ENCODE data around the gene NDUFAF2. TPM values are rescaled to one million over a fixed set of nuclear protein-coding genes. Genes with fewer than 3 reads are reported as not detected.

The NDUFAF2 gene
- total and polyA plus RNA-seq, 2 of the 8 experiments (the other 6 are each of a cell fraction or from before 2014, with no cell fraction given) = 10.7 to 46.5 TPM

GRCh38 chr5:60959156-60959555 lies 14.2 kb downstream of the NDUFAF2 start:
- H2BK12ac ChIP-seq (ENCODE audit: low read depth, low read length) = no peak overlapping the region
- no peak overlapping the region for H3K4ac ChIP-seq (replicated peaks; ENCODE audit: insufficient read length, low read depth, low read length)
- H4K20me1 ChIP-seq (replicated peaks in 1 of 2; ENCODE audit: control insufficient read depth in 1 of 2, insufficient read depth in 2 of 2, low read length in 2 of 2) = no peaks in the 10 kb centered on the region
- no peak overlapping the region for H4K8ac ChIP-seq (ENCODE audit: extremely low read depth, insufficient read depth, low read length)
- no peak overlapping the region for H3K27ac ChIP-seq (ENCODE audit: low read depth, low read length)
- H2AFZ ChIP-seq (ENCODE audit: low read length) = no peak overlapping the region
- H3K4me1 ChIP-seq (replicated peaks in 1 of 4; ENCODE audit: control insufficient read depth in 3 of 4, insufficient read depth in 4 of 4, low read length in 3 of 4) = no peaks in the 10 kb centered on the region
- H3K36me3 ChIP-seq (ENCODE audit: control insufficient read depth in 2 of 4, insufficient read depth in 4 of 4, low read length in 3 of 4) = no peaks in the 10 kb centered on the region
- FAIRE-seq (no peak), DNase-seq (ENCODE audit: low read depth in 1 of 2, low spot score in 2 of 2) (no peak)
- H3K23me2 ChIP-seq (ENCODE audit: low read depth, low read length) = no peaks in the 10 kb centered on the region
- H2AK5ac ChIP-seq (ENCODE audit: low read depth, low read length) = no peak overlapping the region
- no peak overlapping the region for H2BK15ac ChIP-seq (ENCODE audit: low read length)
- no peak overlapping the region for H2BK120ac ChIP-seq (replicated peaks; ENCODE audit: low read depth, low read length)
- H3K79me2 ChIP-seq (ENCODE audit: control insufficient read depth in 1 of 2, insufficient read depth in 2 of 2, low read length in 2 of 2) = peaks cover 0 to 18% of the 10 kb centered on the region in 2 experiments; a peak in 3 of 4 replicates
- TF ChIP-seq MAX (IDR thresholded peaks at IDR 0.05) (no peak), TEAD4 (IDR thresholded peaks at IDR 0.05; ENCODE audit: low read depth, low read length) (no peak), MAFK (IDR thresholded peaks at IDR 0.05; ENCODE audit: low read depth, low read length) (no peak), CREB1 (IDR thresholded peaks at IDR 0.05) (no peak), SUZ12 (IDR thresholded peaks at IDR 0.05; ENCODE audit: low read length) (no peak), KDM4A (IDR thresholded peaks at IDR 0.05; ENCODE audit: low read depth, low read length, severe bottlenecking) (no peak), NRF1 (IDR thresholded peaks at IDR 0.05; ENCODE audit: low read depth, low read length) (no peak), NANOG (IDR thresholded peaks at IDR 0.05; ENCODE audit: insufficient read depth, low read depth, low read length, poor library complexity, severe bottlenecking) (no peak), POLR2AphosphoS5 (IDR thresholded peaks at IDR 0.05; ENCODE audit: low read depth, low read length) (no peak), SIN3A (conservative IDR thresholded peaks at IDR 0.05 in 1 of 2, IDR thresholded peaks at IDR 0.05 in 1 of 2; ENCODE audit: low read depth in 1 of 2, low read length in 2 of 2) (no peak), KDM5A (IDR thresholded peaks at IDR 0.05; ENCODE audit: low read length) (no peak), SP1 (IDR thresholded peaks at IDR 0.05; ENCODE audit: low read depth, low read length) (no peak), TBP (IDR thresholded peaks at IDR 0.05; ENCODE audit: low read depth, low read length) (no peak)
- TF ChIP-seq, protein P1, sequence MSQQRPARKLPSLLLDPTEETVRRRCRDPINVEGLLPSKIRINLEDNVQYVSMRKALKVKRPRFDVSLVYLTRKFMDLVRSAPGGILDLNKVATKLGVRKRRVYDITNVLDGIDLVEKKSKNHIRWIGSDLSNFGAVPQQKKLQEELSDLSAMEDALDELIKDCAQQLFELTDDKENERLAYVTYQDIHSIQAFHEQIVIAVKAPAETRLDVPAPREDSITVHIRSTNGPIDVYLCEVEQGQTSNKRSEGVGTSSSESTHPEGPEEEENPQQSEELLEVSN (IDR thresholded peaks at IDR 0.05) = no peak
- H3K79me1 ChIP-seq (ENCODE audit: low read depth, low read length) = no peaks in the 10 kb centered on the region
- H3K18ac ChIP-seq (ENCODE audit: extremely low read depth, low read length) = no peak overlapping the region
- H4K91ac ChIP-seq (replicated peaks; ENCODE audit: insufficient read length, low read length) = no peak overlapping the region
- 0 out of 4 replicates have a peak, but pooled peaks cover 0 to 6% of the 10 kb centered on the region in 2 experiments for H3K9me3 ChIP-seq (ENCODE audit: insufficient read depth in 2 of 2, low read depth in 1 of 2, low read length in 1 of 2)
- H3K56ac ChIP-seq (replicated peaks; ENCODE audit: insufficient read length, low read depth, low read length) = no peak overlapping the region
- POLR2A ChIA-PET (ENCODE audit: partially characterized antibody) = no interaction called here
- H3K9ac ChIP-seq (replicated peaks in 1 of 4; ENCODE audit: extremely low read depth in 1 of 4, low read depth in 3 of 4, low read length in 3 of 4) = no peak overlapping the region
- H3K4me2 ChIP-seq (ENCODE audit: insufficient read depth in 1 of 2, low read depth in 2 of 2, low read length in 2 of 2) = no peak overlapping the region
- H4K5ac ChIP-seq (ENCODE audit: insufficient read length, low read depth, low read length) = no peak overlapping the region
- no peak overlapping the region for H3K23ac ChIP-seq (ENCODE audit: insufficient read length)
- no peaks in the 10 kb centered on the region for H3K27me3 ChIP-seq (replicated peaks in 1 of 4; ENCODE audit: control insufficient read depth in 3 of 4, extremely low read depth in 1 of 4, insufficient read depth in 3 of 4, low read length in 3 of 4)
- no peak overlapping the region for H3K14ac ChIP-seq (ENCODE audit: insufficient read length)
- H2BK20ac ChIP-seq (ENCODE audit: low read length) = no peak overlapping the region
- H3K4me3 ChIP-seq (ENCODE audit: extremely low read depth in 1 of 4, insufficient read depth in 2 of 4, low read depth in 3 of 4, low read length in 4 of 4) = no peak overlapping the region
- H2BK5ac ChIP-seq (ENCODE audit: low read depth, low read length) = no peak overlapping the region
- CTCF ChIA-PET (ENCODE audit: partially characterized antibody) = interaction anchor here (1.0 to 1.5 kb wide), 2 partner anchors 8 to 34 kb away, joined by 4 read pairs; no protein-coding TSS in a partner anchor
